GM06990 (cell line): ENCODE results near the gene LAMA3.

ENCODE experiments used
- DNase-seq: peaks from one replicate; pipeline ENCODE4 v3.0.0-alpha.2; 2011; ENCODE audit not compliant: insufficient read length; ENCODE audit errors: extremely low read depth
- H3K27me3 ChIP-seq: replicated peaks from 2 replicates; pipeline ENCODE4 v1.6.0; 2011; ENCODE audit warnings: low read length; ENCODE audit not compliant: control insufficient read depth, insufficient read depth
- H3K36me3 ChIP-seq: 2 replicates; pipeline ENCODE4 v1.5.1; 2011; ENCODE audit warnings: low read length; ENCODE audit not compliant: control insufficient read depth, insufficient read depth
- H3K4me3 ChIP-seq: replicated peaks from 2 replicates; pipeline ENCODE4 v1.5.1; 2011; ENCODE audit warnings: low read depth, mild to moderate bottlenecking, control low read depth, low read length
- CTCF ChIP-seq: IDR thresholded peaks from 2 replicates; pipeline ENCODE4 v1.5.1; 2011; ENCODE audit warnings: low read length, control low read depth, mild to moderate bottlenecking, inconsistent platforms; ENCODE audit not compliant: insufficient read depth, poor library complexity, severe bottlenecking

LAMA3 gene

GRCh38 chr18:24000613-24001490 is 311.6 kb downstream of the LAMA3 start:
- DNase-seq = no peak
- Histone ChIP-seq H3K4me3 (no peak overlapping the region; the same call in 1 of the 2 replicates), H3K27me3 (no peaks in the 10 kb centered on the region), H3K36me3 (no peaks in the 10 kb centered on the region; the same call in 1 of the 2 replicates)
- no peak for TF ChIP-seq CTCF

DNA sequence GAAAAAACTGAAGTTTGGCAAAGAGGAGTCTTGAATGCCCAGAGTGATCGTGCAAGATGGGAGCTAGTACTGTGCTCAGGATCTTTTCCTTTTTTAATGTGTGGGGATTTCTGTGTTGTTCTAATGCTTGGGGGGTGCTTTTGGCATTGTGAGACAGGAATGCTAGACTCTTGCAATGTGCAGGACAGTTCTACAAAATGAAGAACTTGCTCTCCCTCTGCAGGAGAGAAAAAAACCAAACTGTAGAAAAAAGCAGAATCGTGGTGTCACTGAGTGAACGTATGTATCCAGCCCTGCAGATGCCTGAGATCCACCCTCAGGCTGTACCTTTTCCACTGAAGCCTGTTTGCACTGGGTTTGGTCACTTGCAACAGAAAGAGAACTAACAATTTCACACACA is 313.2 kb downstream of the LAMA3 start:
- no peak for TF ChIP-seq CTCF
- H3K36me3 ChIP-seq = no peaks in the 10 kb centered on the region; the same call in 1 of the 2 replicates
- H3K4me3 ChIP-seq = no peak overlapping the region
- no peaks in the 10 kb centered on the region for H3K27me3 ChIP-seq
- DNase-seq = no peak

GRCh38 chr18:24003288-24003687 is 314.0 kb downstream of the LAMA3 start:
- no peak for TF ChIP-seq CTCF
- no peak for DNase-seq
- no peak overlapping the region for H3K4me3 ChIP-seq
- no peaks in the 10 kb centered on the region for H3K27me3 ChIP-seq
- H3K36me3 ChIP-seq = no peaks in the 10 kb centered on the region; the same call in 1 of the 2 replicates

GRCh38 chr18:24003903-24004640 is 314.8 kb downstream of the LAMA3 start:
- no peak for TF ChIP-seq CTCF
- H3K27me3 ChIP-seq = no peaks in the 10 kb centered on the region
- H3K4me3 ChIP-seq = no peak overlapping the region
- DNase-seq = no peak
- no peaks in the 10 kb centered on the region; the same call in 1 of the 2 replicates for H3K36me3 ChIP-seq
